ENCODE results near the gene WDFY2. TPM values are rescaled to one million over a fixed set of nuclear protein-coding genes. Genes with fewer than 3 reads are reported as not detected.

Gene WDFY2
- total and polyA plus RNA-seq, 2 of the 13 experiments (the other 11 are each of a cell fraction or from before 2014, with no cell fraction given): 22.6 to 27.0 TPM

GRCh38 chr13:51781246-51782022 is 197.2 kb downstream of the WDFY2 start (continued):
- TF ChIP-seq ZNF281 (CRISPR knock-in tag; IDR thresholded peaks at IDR 0.05; ENCODE audit: borderline replicate concordance) (0 out of 2 replicates have a peak, but pooled peaks have one; percentile 28), KDM6A (CRISPR knock-in tag; IDR thresholded peaks at IDR 0.05; ENCODE audit: low read depth) (no peak), EHMT2 (IDR thresholded peaks at IDR 0.05; ENCODE audit: borderline replicate concordance, low read depth, low read length) (no peak), ZNF724P (CRISPR knock-in tag; IDR thresholded peaks at IDR 0.05; ENCODE audit: borderline replicate concordance) (no peak), KDM2A (CRISPR knock-in tag; IDR thresholded peaks at IDR 0.05; ENCODE audit: borderline replicate concordance, low read depth) (peak; percentile 12; the same call in 1 of the 2 replicates), ZNF615 (CRISPR knock-in tag; IDR thresholded peaks at IDR 0.05; ENCODE audit: borderline replicate concordance) (no peak), FOXC1 (CRISPR knock-in tag; IDR thresholded peaks at IDR 0.05; ENCODE audit: borderline replicate concordance) (no peak), MLX (CRISPR knock-in tag; IDR thresholded peaks at IDR 0.05) (no peak), RFX1 (IDR thresholded peaks at IDR 0.05) (no peak), ZNF512 (CRISPR knock-in tag; IDR thresholded peaks at IDR 0.05) (no peak), ADNP (CRISPR knock-in tag; IDR thresholded peaks at IDR 0.05) (no peak), ZNF414 (CRISPR knock-in tag; IDR thresholded peaks at IDR 0.05) (no peak), POLR2AphosphoS2 (IDR thresholded peaks at IDR 0.05; ENCODE audit: low read depth, low read length) (0 out of 2 replicates have a peak, but pooled peaks have one; percentile 44), ZBTB43 (CRISPR knock-in tag; conservative IDR thresholded peaks at IDR 0.05) (no peak), RNF2 (conservative IDR thresholded peaks at IDR 0.05; ENCODE audit: low read depth) (no peak), ZFP37 (CRISPR knock-in tag; IDR thresholded peaks at IDR 0.05; ENCODE audit: borderline replicate concordance) (no peak), EEA1 (CRISPR knock-in tag; IDR thresholded peaks at IDR 0.05; ENCODE audit: borderline replicate concordance) (no peak), TBL1XR1 (IDR thresholded peaks at IDR 0.05; ENCODE audit: borderline replicate concordance, low read length, partially characterized antibody) (peak; percentile 23), ZNF761 (CRISPR knock-in tag; conservative IDR thresholded peaks at IDR 0.05) (no peak), ZSCAN31 (CRISPR knock-in tag; IDR thresholded peaks at IDR 0.05; ENCODE audit: low read depth) (no peak)

Data from HepG2 (cell line).